ENCODE data around the gene KRTAP4-12.
"Not testable (repeated sequence)": the region's sequence is repeated elsewhere in the genome, so short reads cannot be mapped to it uniquely, and the experiment has no call there.

The KRTAP4-12 gene

DNA sequence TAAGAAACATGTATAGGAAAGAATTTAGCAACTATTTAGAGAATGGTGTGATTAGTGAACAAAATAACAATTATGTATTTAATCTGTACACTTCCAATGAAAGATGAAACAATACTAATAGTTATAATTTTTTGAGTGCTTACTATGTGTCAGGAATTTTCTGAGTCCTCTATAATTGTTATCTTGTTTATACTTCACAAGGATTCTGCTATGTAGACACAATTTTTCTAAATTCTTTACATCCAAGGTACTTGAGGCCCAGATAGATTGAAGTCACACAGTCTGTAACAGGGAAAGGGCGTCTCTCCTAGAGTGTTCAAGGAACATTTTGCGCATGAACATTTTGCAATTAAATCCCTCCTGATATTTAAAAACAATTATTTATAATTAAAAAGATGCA, 1.1 kb upstream of the KRTAP4-12 start:
- TF ChIP-seq, protein P1, sequence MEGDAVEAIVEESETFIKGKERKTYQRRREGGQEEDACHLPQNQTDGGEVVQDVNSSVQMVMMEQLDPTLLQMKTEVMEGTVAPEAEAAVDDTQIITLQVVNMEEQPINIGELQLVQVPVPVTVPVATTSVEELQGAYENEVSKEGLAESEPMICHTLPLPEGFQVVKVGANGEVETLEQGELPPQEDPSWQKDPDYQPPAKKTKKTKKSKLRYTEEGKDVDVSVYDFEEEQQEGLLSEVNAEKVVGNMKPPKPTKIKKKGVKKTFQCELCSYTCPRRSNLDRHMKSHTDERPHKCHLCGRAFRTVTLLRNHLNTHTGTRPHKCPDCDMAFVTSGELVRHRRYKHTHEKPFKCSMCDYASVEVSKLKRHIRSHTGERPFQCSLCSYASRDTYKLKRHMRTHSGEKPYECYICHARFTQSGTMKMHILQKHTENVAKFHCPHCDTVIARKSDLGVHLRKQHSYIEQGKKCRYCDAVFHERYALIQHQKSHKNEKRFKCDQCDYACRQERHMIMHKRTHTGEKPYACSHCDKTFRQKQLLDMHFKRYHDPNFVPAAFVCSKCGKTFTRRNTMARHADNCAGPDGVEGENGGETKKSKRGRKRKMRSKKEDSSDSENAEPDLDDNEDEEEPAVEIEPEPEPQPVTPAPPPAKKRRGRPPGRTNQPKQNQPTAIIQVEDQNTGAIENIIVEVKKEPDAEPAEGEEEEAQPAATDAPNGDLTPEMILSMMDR (IDR thresholded peaks at IDR 0.05; ENCODE audit: low read depth, low read length, missing control alignments): no peak
- no peak overlapping the region for H3K4me3 ChIP-seq (replicated peaks; ENCODE audit: low read depth, low read length)
- DNase-seq (ENCODE audit: extremely low read depth, low read depth): no peak

DNA sequence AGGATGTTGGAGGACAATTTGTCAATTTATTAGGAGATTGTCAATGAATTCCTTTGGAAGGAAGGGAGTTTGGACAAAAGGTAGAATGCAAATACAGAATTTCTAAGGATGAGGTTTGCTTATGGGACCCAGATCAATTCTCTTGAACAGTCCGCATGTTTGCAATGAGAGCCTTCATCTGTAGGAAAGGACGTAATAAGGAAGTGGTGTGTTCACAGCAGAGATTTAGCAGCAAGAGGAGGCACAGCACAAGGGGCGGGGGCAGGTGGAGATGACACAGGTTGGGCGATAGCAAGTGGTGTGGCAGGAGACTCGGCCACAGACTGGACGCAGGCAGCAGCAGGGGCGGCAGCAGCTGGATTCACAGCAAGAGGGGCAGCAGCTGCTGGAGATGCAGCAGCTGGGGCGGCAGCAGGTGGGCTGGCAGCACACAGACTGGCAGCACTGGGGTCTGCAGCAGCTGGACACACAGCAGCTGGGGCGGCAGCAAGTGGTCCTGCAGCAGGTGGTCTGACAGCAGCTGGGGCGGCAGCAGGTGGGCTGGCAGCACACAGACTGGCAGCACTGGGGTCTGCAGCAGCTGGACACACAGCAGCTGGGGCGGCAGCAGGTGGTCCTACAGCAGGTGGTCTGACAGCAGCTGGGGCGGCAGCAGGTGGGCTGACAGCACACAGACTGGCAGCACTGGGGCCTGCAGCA, 541 bp downstream of the KRTAP4-12 start:
- H3K4me3 ChIP-seq (replicated peaks; ENCODE audit: low read depth, low read length); DNase-seq (ENCODE audit: extremely low read depth, low read depth): not testable (repeated sequence)

DNA sequence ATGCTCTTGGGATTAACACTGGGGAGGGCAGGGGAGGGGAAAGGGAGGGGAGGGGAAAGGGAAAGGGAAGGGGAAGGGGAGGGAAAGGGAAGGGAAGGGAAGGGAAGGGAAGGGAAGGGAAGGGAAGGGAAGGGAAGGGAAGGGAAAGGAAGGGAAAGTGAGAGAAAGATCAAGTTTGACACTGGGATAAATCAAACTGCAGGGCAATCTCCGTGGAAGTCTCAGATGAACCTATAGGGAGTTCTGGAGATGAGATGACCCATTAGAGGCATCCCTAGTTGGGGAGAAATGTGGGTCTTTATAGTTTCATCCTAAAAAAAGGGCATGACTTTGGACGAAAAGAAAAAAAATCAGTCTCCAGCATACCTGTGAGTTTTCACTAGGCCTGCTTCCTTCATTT, 2.2 kb downstream of the KRTAP4-12 start:
- TF ChIP-seq, protein P1 (IDR thresholded peaks at IDR 0.05; ENCODE audit: low read depth, low read length, missing control alignments): no peak
- DNase-seq (ENCODE audit: extremely low read depth, low read depth): no peak
- no peak overlapping the region for H3K4me3 ChIP-seq (replicated peaks; ENCODE audit: low read depth, low read length)

DNA sequence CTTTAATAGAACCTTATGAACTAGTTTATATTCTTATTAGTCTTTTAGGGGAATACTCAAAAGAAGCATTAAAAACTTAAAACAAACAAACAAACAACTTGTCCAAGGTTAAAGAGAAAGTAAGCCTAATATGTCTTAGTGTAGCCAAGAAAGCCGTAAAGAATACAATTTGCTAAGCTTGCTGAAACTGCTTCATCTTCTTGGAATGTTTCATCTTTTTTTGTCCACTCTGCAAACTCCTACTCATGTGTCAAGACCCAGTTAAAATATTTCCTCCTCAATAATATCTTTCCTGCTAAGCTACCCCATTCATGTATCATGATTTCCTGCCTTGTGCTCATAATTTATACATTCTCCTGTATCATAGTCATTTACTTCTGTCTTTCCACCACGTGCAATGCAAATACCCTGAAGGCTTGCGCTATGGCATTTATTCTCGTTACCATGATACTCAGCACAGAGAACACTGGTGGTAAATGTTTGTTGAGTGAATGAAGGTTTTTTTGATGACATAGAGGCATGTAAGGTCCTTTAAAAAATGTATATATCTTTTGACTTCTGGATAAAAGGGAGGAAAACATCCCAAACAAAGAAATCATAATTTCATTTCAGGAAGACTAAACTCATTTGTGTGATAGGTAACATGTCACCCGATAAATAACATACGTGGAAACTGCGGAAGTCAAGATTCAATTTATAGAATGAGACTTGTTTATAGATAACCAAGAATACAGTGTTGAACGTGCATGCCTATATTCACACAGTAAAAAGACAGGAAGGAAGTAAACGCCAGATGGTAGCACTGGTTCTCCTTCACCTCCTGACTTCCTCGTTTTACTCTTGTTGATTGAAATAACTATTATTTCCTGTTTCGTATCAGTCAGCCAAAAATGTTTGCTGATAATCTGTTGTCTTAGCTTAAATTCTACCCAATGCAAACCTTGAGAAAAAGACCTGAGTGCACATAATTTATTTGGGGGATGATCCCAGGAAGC, 4.0 kb downstream of the KRTAP4-12 start:
- not testable (repeated sequence) for H3K4me3 ChIP-seq (replicated peaks; ENCODE audit: low read depth, low read length); DNase-seq (ENCODE audit: extremely low read depth, low read depth)

DNA sequence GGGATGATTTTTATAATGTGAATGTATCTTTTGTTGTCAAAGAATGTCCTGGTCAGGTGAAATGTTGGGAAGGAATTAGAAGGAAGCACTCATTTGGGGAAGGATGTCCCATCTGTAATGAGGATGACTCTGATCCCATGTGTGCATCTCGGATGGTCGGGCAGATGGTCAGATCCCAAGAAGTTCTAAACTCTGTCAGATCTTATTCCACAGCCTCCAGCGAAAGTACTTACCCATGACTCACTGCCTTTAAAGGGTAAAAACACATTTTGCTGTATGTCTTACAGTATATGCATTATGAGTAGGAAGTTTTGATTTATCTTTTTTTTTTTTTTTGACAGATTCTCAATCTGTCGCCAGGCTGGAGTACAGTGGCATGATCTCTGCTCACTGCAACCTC, 5.3 kb downstream of the KRTAP4-12 start:
- TF ChIP-seq, protein P1 (IDR thresholded peaks at IDR 0.05; ENCODE audit: low read depth, low read length, missing control alignments): no peak
- H3K4me3 ChIP-seq (replicated peaks; ENCODE audit: low read depth, low read length): no peak overlapping the region
- peak; percentile 51 for DNase-seq (ENCODE audit: extremely low read depth, low read depth)

DNA sequence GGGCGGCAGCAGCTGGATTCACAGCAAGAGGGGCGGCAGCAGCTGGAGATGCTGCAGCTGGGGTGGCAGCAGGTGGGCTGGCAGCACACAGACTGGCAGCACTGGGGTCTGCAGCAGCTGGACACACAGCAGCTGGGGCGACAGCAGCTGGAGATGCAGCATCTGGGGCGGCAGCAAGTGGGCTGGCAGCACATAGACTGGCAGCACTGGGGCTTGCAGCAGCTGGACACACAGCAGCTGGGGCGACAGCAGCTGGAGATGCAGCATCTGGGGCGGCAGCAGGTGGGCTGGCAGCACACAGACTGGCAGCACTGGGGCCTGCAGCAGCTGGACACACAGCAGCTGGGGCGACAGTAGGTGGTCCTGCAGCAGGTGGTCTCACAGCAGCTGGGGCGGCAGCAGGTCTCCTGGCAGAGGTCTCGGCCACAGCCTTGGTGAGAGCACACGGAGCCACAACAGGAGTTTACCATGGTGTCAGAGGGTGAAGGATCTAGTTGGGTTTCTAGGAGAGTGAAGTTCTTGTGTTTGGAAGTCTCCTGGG, 6.1 kb downstream of the KRTAP4-12 start, which contains the start of gene KRTAP4-11:
TSS of gene KRTAP4-11 (minus strand) at position 528 of the 541 bp plus-strand sequence. CDS start at position 470, 58 bp downstream.
- DNase-seq (ENCODE audit: extremely low read depth, low read depth); H3K4me3 ChIP-seq (replicated peaks; ENCODE audit: low read depth, low read length): not testable (repeated sequence)

DNA sequence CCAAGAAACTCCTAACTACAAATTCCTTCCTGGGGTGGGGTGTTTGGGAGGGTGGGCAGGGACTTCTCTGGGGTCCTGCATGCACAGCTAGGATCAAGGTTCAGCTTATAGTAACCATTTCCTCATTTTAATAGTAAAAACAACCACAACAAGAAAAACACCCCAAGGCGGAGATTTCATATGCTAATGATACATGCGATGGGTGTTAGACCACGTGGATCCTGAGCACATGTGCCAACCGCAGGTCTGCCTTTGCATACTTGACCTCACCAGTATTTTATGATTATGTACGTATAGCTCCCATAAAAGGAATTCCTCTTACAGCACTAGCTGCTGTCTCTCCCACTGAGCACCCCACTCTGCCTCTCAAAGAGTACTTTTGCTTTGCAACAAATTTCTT, 7.7 kb downstream of the KRTAP4-12 start:
- no peak overlapping the region for H3K4me3 ChIP-seq (replicated peaks; ENCODE audit: low read depth, low read length)
- DNase-seq (ENCODE audit: extremely low read depth, low read depth): no peak
- TF ChIP-seq, protein P1 (IDR thresholded peaks at IDR 0.05; ENCODE audit: low read depth, low read length, missing control alignments): no peak

Data from HFF-Myc (cell line).